ENCODE data around the gene CEMIP2. TPM values are rescaled to one million over a fixed set of nuclear protein-coding genes. Genes with fewer than 3 reads are reported as not detected.

CEMIP2 gene
- total RNA-seq, 1 donor from 2014 or later: 64.9 TPM

DNA sequence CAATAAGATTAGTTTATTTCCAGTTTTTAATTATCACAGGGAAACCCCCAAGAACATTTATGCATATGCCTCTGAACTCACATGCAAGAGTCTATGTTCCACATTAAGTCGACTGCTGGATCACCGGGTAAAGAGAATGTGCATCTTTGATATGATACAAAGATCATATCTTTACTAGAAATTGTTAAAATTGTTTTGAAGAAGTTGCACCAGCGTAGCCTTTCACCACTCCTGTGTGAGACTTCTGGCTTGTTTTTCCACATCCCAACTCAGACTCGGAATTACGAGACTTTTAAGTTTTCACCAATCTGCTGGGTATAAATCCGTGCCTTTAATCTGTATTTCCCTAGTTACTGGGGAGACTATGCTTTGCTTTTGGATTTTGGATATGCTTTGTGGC lies 113.2 kb downstream of the CEMIP2 start:
- intact Hi-C loops (cut with micrococcal nuclease): no loop called here

DNA sequence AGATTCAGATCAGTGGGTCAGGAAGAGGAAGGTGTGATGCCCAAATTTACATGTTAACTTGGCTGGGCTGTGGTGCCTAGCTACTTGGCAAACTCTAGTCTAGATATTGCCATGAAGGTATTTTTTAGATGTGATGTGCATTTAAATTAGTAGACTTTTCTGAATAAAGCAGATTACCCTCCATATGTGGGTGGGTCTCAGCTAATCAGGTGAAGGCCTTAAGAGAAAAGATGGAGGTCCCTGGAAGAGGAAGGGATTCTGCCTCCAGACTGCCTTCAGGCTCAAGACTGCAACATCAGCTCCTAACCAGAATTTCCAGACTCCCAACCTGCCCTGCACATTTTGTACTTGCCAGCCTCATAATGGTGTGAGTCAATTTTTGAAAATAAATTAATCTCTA lies 115.8 kb downstream of the CEMIP2 start:
- intact Hi-C loops (cut with micrococcal nuclease): loop anchor here (2.0 kb wide), 2 partner anchors 16 to 32 kb away; no protein-coding TSS in a partner anchor

DNA sequence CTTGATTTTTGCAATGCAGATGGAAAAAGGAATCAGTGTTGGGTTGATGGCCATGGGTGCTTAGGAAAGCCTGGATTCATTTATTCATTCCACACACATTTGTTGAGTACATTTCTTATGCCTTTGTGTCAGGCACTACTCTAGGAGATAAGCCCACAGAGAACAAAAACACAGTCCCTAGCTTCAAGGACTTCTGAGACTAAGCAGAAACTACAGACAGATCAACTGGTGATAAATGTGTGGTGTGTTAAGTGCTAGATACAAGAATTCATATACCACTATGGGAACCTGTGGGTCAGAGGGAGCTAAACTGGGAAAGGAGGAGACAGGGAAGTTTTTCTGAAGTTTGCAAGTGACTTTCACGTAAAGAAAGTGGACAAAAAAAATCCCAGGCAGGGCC lies 119.9 kb downstream of the CEMIP2 start:
- intact Hi-C loops (cut with micrococcal nuclease): loop anchor here (10.0 kb wide), 1 partner anchor 716 kb away; the partner anchor contains the start of gene ZFAND5

DNA sequence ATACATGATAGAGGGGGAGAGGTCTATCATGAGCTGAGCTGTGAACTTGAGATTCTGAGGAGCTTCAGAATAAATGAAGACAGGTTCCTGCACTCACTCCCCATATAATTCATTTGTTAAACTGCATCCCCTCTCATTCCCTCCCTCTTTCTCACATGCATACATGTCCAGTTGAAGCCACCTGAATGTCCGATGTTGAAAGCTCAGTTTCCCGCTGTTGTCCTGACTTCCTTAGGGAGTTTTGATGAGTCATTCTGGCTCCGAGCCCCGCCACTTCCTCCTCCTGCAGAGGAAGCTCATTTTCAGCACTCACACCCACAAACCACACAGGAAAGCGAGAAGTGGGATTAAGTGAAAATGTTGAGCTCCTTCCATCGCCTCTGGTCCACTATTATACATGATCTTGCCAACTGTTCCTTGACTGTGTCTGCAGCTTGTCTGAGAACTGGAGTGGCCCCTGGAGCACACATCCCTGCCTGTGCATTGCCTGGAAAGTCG lies 121.2 kb downstream of the CEMIP2 start:
- intact Hi-C loops (cut with micrococcal nuclease): loop anchor here (10.0 kb wide), 1 partner anchor 718 kb away; the partner anchor contains the start of gene ZFAND5

DNA sequence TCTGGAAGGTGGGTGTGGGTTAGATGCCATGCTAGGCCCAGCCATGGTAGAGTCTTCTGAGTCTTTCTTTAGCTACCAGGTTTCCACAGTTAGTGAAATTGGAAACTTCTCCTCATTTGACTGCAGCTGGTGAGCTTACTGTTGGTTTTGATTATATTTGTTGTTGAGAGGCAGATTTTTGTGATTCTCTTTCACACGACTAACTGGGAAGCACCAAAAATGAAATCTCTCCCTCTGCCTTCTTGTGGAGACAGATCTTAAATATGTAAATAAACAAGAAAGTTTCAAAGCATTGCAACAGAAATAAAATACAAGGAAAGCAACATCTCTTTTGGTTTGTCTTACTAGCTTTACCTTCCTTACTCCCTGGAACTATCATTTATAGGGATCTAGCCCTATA lies 122.2 kb downstream of the CEMIP2 start:
- intact Hi-C loops (cut with micrococcal nuclease): loop anchor here (10.0 kb wide), 1 partner anchor 719 kb away; the partner anchor contains the start of gene ZFAND5

DNA sequence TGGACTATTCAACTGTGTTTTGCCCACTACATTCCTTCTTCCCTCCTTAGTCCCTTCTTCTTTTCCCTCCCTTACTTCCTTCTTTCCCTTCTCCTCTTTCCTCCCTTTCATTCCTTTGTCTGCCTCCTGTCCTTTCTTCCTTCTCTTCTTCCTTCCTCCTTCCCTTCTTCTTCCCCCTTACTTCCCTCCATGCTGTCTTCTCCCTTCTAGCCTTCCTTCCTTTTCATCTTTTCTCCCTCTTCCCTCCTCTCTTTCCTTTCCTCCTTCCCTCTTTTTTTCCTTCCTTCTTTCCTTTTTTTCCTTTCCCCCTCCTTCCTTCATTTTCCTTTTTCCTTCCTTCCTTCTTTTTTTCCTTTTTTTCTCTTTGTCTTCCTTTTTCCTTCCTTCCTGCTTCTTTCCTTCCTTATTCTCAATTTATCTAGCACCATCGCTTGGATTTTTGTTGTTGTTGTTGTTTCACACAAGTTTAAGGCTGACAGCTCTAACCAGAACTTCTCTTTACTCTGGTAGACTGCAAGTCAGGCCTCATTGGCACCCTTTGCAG lies 123.4 kb downstream of the CEMIP2 start:
- intact Hi-C loops (cut with micrococcal nuclease): loop anchor here (2.0 to 10.0 kb wide), 2 partner anchors 16 to 720 kb away; partner anchors contain the start of gene ZFAND5

DNA sequence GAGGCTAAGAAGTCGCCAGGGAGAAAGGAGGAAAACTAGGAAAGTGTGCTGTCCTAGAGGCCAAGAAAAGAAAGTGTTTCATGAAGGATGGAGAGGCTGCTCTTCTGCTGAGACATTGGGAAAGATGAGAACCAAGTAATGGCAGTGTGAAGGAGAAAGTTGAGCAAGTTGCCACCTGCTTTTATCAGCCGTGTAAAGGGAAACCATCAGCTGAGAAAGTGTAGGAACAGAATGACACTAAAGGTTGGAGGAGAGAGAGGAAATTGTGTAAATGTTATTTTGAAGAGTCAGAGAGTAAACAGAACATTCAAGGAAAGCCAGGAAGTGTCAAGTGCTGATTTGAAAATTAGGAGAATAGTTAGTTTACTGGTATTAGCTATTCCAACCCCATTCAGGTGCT lies 125.0 kb downstream of the CEMIP2 start:
- intact Hi-C loops (cut with micrococcal nuclease): loop anchor here (10.0 kb wide), 1 partner anchor 721 kb away; the partner anchor contains the start of gene ZFAND5

DNA sequence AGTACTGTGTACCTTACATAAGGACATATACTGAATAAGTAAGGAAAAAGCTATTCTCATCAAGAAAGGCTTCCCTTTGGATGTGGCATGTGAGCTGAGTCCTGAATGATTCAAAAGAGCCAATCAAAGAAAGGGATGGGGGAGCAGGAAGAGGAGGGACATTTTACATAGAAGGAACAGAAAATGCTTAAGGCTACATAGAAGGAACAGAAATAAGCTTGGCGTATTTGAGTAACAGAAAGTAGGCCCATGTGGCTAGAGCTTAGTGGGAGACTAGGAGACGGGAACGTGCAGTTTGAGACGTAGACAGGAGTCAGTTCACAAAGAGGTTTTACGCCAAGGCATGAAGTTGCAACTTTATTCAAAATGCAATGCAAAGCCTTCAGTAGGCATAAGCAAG lies 126.3 kb downstream of the CEMIP2 start:
- intact Hi-C loops (cut with micrococcal nuclease): loop anchor here (1.0 to 10.0 kb wide), 2 partner anchors 12 to 723 kb away; partner anchors contain the start of gene ZFAND5

DNA sequence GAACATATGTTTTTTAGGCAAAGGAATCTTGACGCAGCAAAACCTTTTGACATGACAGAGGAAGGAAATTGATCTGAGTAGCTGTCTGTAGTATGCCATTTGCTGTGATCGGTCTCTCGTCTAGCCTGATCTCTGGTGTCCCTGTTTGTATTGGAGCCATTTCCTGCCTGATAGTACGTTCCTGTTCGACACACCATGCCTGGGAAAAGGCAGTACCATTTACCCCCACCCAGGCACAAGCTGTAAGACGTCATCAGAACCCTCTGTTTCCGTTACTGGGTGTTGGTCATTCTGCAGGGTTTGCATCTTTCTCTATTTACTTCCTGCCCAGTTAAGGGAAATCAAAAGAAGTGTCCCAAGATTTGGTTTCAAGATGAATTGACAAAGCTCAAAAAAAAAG lies 129.7 kb downstream of the CEMIP2 start:
- intact Hi-C loops (cut with micrococcal nuclease): loop anchor here (2.0 kb wide), 1 partner anchor 46 kb away; no protein-coding TSS in a partner anchor

DNA sequence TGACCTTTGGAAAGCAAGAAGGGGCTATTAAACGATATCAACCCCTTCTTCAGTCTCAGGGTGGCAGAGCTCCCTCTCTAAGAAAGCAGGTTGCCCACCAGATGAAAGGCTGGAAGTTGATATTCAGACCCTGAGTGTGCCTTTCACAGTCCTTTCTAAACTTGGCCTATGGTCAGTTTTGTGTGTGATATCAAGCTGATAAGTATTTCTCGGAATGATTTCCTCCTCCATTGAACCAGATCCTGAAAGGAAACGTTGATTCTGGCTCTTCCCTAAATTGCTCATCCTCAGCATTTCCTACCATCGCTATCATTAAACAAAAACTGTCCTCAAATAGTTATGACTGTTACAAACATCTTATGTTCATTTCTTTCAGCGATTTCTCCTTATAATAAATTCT lies 130.4 kb downstream of the CEMIP2 start:
- intact Hi-C loops (cut with micrococcal nuclease): loop anchor here (2.0 kb wide), 2 partner anchors 15 to 47 kb away; no protein-coding TSS in a partner anchor

DNA sequence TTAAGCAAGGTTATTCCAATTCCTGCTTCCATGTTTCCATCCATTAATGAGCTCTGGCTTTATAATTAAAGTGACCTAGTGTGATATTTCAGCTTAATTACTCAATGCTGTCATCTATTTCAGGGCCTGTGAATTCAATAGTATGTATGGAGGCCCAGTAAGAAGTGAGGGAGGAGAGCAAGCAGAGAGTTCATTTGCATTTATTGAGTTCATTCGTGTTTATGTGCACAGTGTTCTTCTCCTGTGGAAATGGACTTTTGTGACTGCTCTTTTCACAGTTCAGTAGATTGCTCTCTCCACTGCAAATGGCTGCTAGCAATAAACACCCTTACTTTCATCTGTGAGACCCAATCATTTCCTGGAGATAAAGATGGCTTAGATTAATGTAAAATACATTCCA lies 130.9 kb downstream of the CEMIP2 start:
- intact Hi-C loops (cut with micrococcal nuclease): loop anchor here (2.0 kb wide), 1 partner anchor 15 kb away; no protein-coding TSS in a partner anchor

DNA sequence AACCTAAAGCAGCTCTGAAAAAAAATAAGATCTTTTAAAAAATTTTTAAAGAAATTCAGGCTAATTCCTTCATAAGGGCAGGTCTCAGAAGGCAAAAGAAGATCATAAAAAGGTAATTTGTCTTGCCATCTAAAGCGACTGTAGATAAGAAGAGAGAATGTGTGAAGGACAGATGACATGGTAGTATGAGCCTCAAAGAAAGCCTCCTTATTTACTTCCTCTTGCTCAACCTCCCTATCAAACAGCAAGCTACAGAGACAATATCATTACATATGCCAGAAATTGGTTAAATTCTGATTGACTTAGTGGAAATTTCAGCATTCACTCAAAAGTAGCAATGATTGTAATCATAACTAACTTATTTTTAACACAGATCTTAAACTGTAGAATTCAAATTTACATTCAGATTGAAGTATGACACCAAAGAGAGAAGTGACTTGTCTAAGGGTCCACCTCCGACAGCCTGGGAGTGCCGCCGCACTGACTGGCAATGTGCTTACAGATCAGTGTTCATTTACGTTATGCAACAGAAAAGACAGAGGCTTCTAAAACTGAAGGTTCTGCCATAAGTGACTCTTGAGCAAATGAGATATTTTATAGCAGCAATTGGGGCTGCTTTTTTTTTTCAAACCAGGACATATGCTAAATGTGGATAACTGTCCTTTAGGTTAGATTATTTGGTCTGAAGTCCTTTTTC lies 132.0 kb downstream of the CEMIP2 start:
- intact Hi-C loops (cut with micrococcal nuclease): loop anchor here (2.0 kb wide), 1 partner anchor 17 kb away; no protein-coding TSS in a partner anchor

DNA sequence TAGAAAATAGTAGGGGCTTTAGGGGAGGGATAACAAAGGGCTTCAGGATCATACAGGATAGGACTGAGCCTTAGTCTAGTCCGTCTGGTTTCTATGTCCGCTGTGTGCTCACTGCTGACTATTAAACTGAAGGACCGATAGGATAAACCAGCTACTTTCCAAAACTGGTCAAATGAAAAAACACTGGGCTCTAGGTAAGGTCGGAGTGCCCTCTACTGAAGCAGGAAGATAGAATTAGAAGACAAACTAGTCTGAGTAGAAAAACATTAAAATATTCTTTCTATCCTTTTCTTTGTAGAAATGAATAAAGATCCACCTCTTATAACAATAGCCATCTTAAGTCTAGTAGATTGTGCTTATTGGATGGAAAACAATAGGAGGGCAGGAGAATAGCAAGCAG lies 133.6 kb downstream of the CEMIP2 start:
- intact Hi-C loops (cut with micrococcal nuclease): no loop called here

Other genes starting within 250 kb of the CEMIP2 start
- gene ABHD17B, start 142.7 kb upstream of the CEMIP2 start, total RNA-seq: 27.5 and 29.0 TPM in 2 replicates
- gene C9orf85, start 143.1 kb upstream of the CEMIP2 start, total RNA-seq: 9.2 and 10.7 TPM in 2 replicates

All from T-helper 1 cell treated with Interleukin-12 subunit alpha and Interleukin-12 subunit beta and Interleukin-4 antibody, amounts not matched to agents 30 ng/mL and 1 ng/mL, for 36 hours (primary cell).